NCI-H2171 treated with DMSO at 0.1 percent for 48 hours (cell line): ENCODE results near the gene CATSPERB.
"Not testable (repeated sequence)": the region's sequence is repeated elsewhere in the genome, so short reads cannot be mapped to it uniquely, and the experiment has no call there.

Experiments used
- DNase-seq: peaks from one replicate; lab custom pipeline; 2025; lab: John Stamatoyannopoulos, UW

CATSPERB gene

GRCh38 chr14:91731986-91732385 lies at the start of gene CATSPERB:
Gene CATSPERB (minus strand): TSS chr14:91732086. CDS start chr14:91729479, 2,607 bp downstream.
- no peak for DNase-seq

- DNase-seq = no peak
Measured at GRCh38 chr14:91780452-91780851, 48.6 kb upstream of the CATSPERB start.

- DNase-seq = no peak
Measured at GRCh38 chr14:91778217-91778616, 46.3 kb upstream of the CATSPERB start.

GRCh38 chr14:91774140-91775096 lies 42.5 kb upstream of the CATSPERB start:
- no peak for DNase-seq

GRCh38 chr14:91770185-91770584 lies 38.3 kb upstream of the CATSPERB start:
- DNase-seq = no peak

- no peak for DNase-seq
Measured at GRCh38 chr14:91755570-91756295, 23.8 kb upstream of the CATSPERB start.

- DNase-seq = peak; percentile 24
Measured at GRCh38 chr14:91754819-91755218, 22.9 kb upstream of the CATSPERB start.

- peak; percentile 37 for DNase-seq
Measured at GRCh38 chr14:91754185-91754584, 22.3 kb upstream of the CATSPERB start.

GRCh38 chr14:91753501-91754128 lies 21.7 kb upstream of the CATSPERB start:
- peak; percentile 13 for DNase-seq

GRCh38 chr14:91752961-91753360 lies 21.1 kb upstream of the CATSPERB start:
- DNase-seq = no peak

GRCh38 chr14:91751719-91752118 lies 19.8 kb upstream of the CATSPERB start:
- no peak for DNase-seq

GRCh38 chr14:91750634-91751198 lies 18.8 kb upstream of the CATSPERB start:
- no peak for DNase-seq

- no peak for DNase-seq
Measured at GRCh38 chr14:91749868-91750267, 18.0 kb upstream of the CATSPERB start.

- no peak for DNase-seq
Measured at GRCh38 chr14:91748049-91748448, 16.2 kb upstream of the CATSPERB start.

GRCh38 chr14:91745344-91745743 lies 13.5 kb upstream of the CATSPERB start:
- no peak for DNase-seq

GRCh38 chr14:91744068-91744480 lies 12.2 kb upstream of the CATSPERB start:
- no peak for DNase-seq

- no peak for DNase-seq
Measured at GRCh38 chr14:91743305-91743653, 11.4 kb upstream of the CATSPERB start.

- DNase-seq = no peak
Measured at GRCh38 chr14:91742621-91743304, 10.9 kb upstream of the CATSPERB start.

GRCh38 chr14:91739867-91740266 lies 8.0 kb upstream of the CATSPERB start:
- DNase-seq = not testable (repeated sequence)

- DNase-seq = no peak
Measured at GRCh38 chr14:91737619-91738018, 5.7 kb upstream of the CATSPERB start.

- DNase-seq = no peak
Measured at GRCh38 chr14:91732859-91733477, 1.1 kb upstream of the CATSPERB start.
